ENCODE data around the gene RBM20.
A peak's percentile ranks its signal among the peaks of the same experiment; 100 is the strongest.

RBM20 gene

DNA sequence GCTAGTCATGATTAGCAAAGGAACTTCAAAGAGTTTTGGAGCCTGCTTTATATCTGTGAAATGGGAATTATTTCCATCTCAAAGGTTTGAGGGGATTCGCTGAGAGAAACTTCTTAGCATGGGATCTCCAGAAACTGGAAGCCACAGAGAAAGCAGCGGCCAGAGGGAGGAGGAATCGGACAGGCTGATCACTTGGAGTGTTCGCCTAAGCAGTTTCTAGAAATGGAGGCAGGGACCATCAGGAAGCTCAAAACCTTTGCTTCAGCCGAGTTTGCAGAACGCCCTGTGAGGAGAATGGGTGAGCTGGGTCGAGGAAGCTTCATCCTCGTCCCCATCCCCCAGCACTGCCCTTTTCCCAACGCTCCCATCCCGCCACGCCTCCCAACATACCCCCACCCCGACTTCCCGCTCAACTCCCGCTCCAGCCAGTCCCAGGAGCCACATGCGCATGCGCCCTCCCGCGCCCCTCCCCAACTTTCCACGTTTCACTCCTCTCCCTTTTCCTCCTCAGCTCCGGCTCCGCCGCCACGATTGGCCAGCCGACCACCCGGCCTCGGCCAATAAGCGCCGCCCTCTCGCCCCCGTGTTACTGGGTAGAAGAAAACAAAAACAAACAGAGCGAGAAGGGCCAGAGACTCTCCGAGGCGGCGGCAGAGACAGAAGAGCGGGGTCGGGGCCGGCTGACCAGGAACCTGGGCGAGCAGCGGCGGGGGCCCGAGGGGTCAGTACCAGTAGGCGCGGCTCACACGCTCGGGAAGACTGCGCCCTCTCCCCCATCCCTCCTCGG is 227.4 kb downstream of the RBM20 start, which contains the start of gene PDCD4:
Gene PDCD4 (plus strand): TSS at position 631 of the 787 bp plus-strand sequence. CDS start 4,100 bp downstream, outside the sequence.
- peaks cover 4% of the 10 kb centered on the region for H3K36me3 ChIP-seq
- H3K27ac ChIP-seq = peak within 1 kb of the TSS; percentile 99
- TF ChIP-seq, protein P1, sequence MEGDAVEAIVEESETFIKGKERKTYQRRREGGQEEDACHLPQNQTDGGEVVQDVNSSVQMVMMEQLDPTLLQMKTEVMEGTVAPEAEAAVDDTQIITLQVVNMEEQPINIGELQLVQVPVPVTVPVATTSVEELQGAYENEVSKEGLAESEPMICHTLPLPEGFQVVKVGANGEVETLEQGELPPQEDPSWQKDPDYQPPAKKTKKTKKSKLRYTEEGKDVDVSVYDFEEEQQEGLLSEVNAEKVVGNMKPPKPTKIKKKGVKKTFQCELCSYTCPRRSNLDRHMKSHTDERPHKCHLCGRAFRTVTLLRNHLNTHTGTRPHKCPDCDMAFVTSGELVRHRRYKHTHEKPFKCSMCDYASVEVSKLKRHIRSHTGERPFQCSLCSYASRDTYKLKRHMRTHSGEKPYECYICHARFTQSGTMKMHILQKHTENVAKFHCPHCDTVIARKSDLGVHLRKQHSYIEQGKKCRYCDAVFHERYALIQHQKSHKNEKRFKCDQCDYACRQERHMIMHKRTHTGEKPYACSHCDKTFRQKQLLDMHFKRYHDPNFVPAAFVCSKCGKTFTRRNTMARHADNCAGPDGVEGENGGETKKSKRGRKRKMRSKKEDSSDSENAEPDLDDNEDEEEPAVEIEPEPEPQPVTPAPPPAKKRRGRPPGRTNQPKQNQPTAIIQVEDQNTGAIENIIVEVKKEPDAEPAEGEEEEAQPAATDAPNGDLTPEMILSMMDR (IDR thresholded peaks at IDR 0.05) = peak; percentile 6
- H3K27me3 ChIP-seq = no peaks in the 10 kb centered on the region
- no peaks in the 10 kb centered on the region for H3K9me3 ChIP-seq
- H3K4me1 ChIP-seq (ENCODE audit: control insufficient read depth in 1 of 2, insufficient read depth in 1 of 2, low read depth in 1 of 2, low read length in 1 of 2) = peaks cover 53 to 63% of the 10 kb centered on the region in 2 experiments
- H3K4me3 ChIP-seq (ENCODE audit: low read depth in 1 of 2, low read length in 1 of 2) = peak within 1 kb of the TSS; percentile 91 to 95

DNA sequence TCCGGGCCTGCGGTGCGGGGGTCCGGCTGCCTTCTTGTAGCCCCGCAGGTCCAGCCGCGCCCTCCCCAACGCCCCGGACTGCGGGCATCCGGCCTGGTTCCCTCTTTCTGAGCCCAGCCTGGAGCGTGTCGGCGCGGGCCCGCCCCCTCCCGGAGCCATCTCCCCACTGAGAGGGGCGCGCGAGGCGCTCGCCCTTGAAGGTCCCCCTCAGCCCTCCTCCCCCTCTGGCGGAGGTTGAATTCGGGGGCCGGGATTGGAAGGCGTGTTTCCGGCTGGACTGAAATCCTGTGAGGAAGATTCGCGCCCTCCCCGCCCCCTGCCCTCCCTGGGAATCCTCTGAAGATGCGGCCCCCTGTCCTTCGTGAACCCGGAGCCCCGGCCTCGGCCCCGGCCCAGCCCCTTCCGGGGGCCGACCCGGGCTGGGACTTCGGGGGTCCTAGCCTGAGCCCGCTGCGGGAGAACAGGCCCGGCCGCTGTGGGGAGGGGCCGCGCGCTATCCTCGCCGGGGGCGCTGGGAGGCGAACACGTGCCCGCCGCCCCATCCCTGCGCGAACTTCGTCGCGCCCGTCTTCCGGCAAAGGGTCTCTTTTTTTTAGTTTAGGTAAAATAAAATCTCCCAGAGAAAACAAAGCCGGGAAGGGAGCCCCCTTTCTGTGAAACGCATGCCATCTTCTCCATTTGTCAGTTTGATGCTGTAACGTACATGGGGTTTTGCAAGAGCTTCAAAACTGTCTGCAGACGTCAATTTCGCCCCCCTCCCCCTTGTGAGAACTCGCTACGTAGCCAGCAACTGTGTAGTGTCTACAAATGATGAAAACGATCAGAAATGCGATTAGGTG is 228.2 kb downstream of the RBM20 start:
- TF ChIP-seq, protein P1 (IDR thresholded peaks at IDR 0.05) = no peak
- Histone ChIP-seq H3K36me3 (peaks cover 8% of the 10 kb centered on the region), H3K4me3 (ENCODE audit: low read depth in 1 of 2, low read length in 1 of 2) (peak overlapping the region; percentile 91 to 95), H3K27ac (peak overlapping the region; percentile 99), H3K4me1 (ENCODE audit: control insufficient read depth in 1 of 2, insufficient read depth in 1 of 2, low read depth in 1 of 2, low read length in 1 of 2) (peaks cover 45 to 55% of the 10 kb centered on the region in 2 experiments), H3K9me3 (no peaks in the 10 kb centered on the region), H3K27me3 (no peaks in the 10 kb centered on the region)

DNA sequence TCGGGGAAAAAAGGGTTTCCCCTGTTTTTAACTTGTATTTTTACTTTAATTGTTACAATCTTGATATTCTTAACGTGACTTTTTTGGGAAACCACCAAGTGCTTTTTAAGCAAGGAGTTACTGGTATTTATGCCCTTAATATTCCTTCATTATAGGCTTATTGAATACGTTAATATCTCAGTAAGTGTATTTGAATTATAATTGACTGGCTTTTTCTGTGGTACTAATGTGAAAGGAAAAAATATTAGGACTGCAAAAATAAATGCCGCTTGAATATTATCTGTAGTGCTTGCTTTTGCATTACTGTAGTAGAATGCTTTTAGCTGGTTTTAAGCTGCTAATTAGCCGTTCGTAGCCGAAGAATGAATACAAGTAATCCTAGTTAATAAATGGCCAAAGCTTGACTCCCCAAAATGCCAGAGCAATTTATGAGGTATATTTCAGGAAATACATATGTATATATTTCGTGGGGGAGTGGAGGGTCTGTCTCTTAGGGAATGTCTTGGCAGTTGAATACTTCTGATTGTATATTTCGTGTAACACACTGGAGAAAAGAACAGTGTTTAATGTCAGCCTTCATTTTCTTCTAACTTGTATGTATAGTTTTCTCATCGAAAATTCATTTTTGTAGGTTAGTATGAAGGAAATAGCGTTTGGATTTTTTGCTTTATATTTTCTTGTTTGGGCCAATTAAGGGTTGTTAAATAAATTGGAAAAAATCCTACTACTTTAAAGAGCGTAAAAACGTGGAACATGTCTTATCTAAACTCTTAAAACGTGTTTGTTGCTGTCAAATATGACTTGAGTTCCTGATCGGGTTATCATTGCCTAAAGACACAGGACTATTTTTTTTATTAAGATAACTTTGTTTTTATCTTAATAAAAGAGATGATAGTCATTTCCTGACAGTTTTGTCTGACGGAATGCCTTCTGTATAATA is 229.1 kb downstream of the RBM20 start:
- H3K27me3 ChIP-seq = no peaks in the 10 kb centered on the region
- peak overlapping the region; percentile 99 for H3K27ac ChIP-seq
- no peaks in the 10 kb centered on the region for H3K9me3 ChIP-seq
- TF ChIP-seq, protein P1 (IDR thresholded peaks at IDR 0.05) = no peak
- H3K4me1 ChIP-seq (ENCODE audit: control insufficient read depth in 1 of 2, insufficient read depth in 1 of 2, low read depth in 1 of 2, low read length in 1 of 2) = peaks cover 36 to 46% of the 10 kb centered on the region in 2 experiments
- peak overlapping the region; percentile 91 to 95 for H3K4me3 ChIP-seq (ENCODE audit: low read depth in 1 of 2, low read length in 1 of 2)
- H3K36me3 ChIP-seq = peaks cover 17% of the 10 kb centered on the region

DNA sequence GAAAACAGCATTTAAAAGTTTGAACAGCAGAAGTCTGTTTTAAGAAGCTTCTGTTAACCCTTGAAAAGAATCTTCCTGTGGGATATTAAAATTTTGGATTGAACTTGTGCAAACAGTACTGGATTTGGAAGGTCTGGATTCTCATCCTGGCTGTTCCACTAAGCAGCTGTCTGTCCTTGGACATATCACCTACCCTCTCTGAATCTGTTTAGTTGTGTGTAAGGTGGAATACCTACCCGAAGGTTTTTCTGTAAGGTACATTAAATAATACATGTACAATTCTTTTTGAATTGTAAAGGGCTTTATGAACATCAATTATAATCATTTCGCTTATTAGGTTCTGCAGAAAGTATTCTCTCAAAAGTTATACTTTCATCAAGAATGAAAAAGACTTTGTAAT is 229.8 kb downstream of the RBM20 start:
- Histone ChIP-seq H3K27ac (peak overlapping the region; percentile 99), H3K27me3 (no peaks in the 10 kb centered on the region), H3K4me1 (ENCODE audit: control insufficient read depth in 1 of 2, insufficient read depth in 1 of 2, low read depth in 1 of 2, low read length in 1 of 2) (peaks cover 29 to 39% of the 10 kb centered on the region in 2 experiments), H3K9me3 (no peaks in the 10 kb centered on the region), H3K4me3 (ENCODE audit: low read depth in 1 of 2, low read length in 1 of 2) (peak overlapping the region in 1 of 2 experiments; percentile 91), H3K36me3 (peaks cover 23% of the 10 kb centered on the region)
- TF ChIP-seq, protein P1 (IDR thresholded peaks at IDR 0.05) = no peak

DNA sequence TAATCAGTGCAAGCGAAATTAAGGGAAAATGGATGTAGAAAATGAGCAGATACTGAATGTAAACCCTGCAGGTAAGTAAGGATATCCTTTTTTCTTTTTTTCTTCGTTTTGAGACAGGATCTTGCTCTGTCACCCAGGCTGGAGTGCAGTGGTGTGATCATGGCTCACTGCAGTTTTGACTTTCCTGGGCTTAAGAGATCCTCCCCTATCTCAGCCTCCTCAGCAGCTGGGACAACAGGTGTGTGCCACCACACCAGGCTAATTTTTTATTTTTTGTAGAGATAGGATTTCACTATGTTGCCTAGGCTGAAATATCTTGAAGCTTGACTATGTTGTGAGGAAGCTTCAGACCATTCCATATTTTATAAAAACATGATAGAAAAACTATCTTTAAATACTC is 231.9 kb downstream of the RBM20 start:
- Histone ChIP-seq H3K4me3 (ENCODE audit: low read depth in 1 of 2, low read length in 1 of 2) (no peak overlapping the region), H3K4me1 (ENCODE audit: control insufficient read depth in 1 of 2, insufficient read depth in 1 of 2, low read depth in 1 of 2, low read length in 1 of 2) (peaks cover 21 to 27% of the 10 kb centered on the region in 2 experiments), H3K36me3 (peaks cover 32% of the 10 kb centered on the region)

More for the DNA sequence above, 231.9 kb downstream of the RBM20 start:
- Histone ChIP-seq H3K9me3 (no peaks in the 10 kb centered on the region), H3K27me3 (no peaks in the 10 kb centered on the region), H3K27ac (no peak overlapping the region)
- TF ChIP-seq, protein P1 (IDR thresholded peaks at IDR 0.05) = no peak
